Esophagus muscularis mucosa (tissue), 4 donors: ENCODE measurements around the gene SPATA21. TPM values are rescaled to one million over a fixed set of nuclear protein-coding genes. Genes with fewer than 3 reads are reported as not detected.

Experiments used
- DNase-seq: peaks from one replicate; pipeline ENCODE4 v3.0.0-alpha.2; 2017; ENCODE audit errors: extremely low spot score
- H3K27ac ChIP-seq, 4 donors: fragments of 200-600 bp; sonication (generic); replicated peaks in 1 of 4; 1 replicate in 3 of 4; 2 replicates in 1 of 4; pipeline ENCODE4 v1.5.1; 2016 to 2019; ENCODE audit warnings: mild to moderate bottlenecking in 1 of 4
- H3K27me3 ChIP-seq, 4 donors: fragments of 200-600 bp; sonication (generic); one replicate each; pipeline versions ENCODE4 v1.5.1 to v1.6.0; 2016 to 2019
- H3K36me3 ChIP-seq, 4 donors: fragments of 200-600 bp; sonication (generic); one replicate each; pipeline ENCODE4 v1.5.1; 2016 to 2019
- H3K4me1 ChIP-seq, 4 donors: fragments of 200-600 bp; sonication (generic); one replicate each; pipeline ENCODE4 v1.5.1; 2016 to 2019
- H3K4me3 ChIP-seq, 4 donors: fragments of 200-600 bp; sonication (generic); 1 replicate in 2 of 4; 2 replicates in 2 of 4; pipeline ENCODE4 v1.5.1; 2016 to 2019; ENCODE audit warnings: mild to moderate bottlenecking in 4 of 4, moderate library complexity in 1 of 4
- H3K9me3 ChIP-seq, 4 donors: fragments of 200-600 bp; sonication (generic); 1 replicate in 3 of 4; 2 replicates in 1 of 4; pipeline ENCODE4 v1.5.1; 2016 to 2019
- CTCF ChIP-seq, 3 experiments: fragments of 200-600 bp in 2 of 3; fragments of 450-650 bp in 1 of 3; sonication (generic) in 2 of 3; IDR thresholded peaks; one replicate each; pipeline ENCODE4 v1.5.1; 2017 to 2019; ENCODE audit warnings: antibody characterized with exemption in 3 of 3, mild to moderate bottlenecking in 2 of 3, moderate library complexity in 1 of 3
- EP300 ChIP-seq: sonication (generic); formaldehyde crosslinking; IDR thresholded peaks from one replicate; pipeline ENCODE4 v1.6.1; 2017; ENCODE audit warnings: antibody characterized with exemption
- POLR2A ChIP-seq: fragments of 450-650 bp; IDR thresholded peaks from one replicate; pipeline ENCODE4 v1.6.1; 2017; ENCODE audit warnings: antibody characterized with exemption, moderate library complexity, mild to moderate bottlenecking, low read depth
- POLR2AphosphoS5 ChIP-seq, 2 donors: sonication (generic); formaldehyde crosslinking; IDR thresholded peaks; one replicate each; pipeline ENCODE4 v1.6.1; 2017; ENCODE audit warnings: antibody characterized with exemption in 2 of 2
- WGBS: methylation state at CpG from one replicate; pipeline ENCODE4 v1.1.5; 2018; 5-methylcytosine and 5-hydroxymethylcytosine counted together
- intact Hi-C: fragments of 100-400 bp; cut with DNase I; formaldehyde crosslinking; loops from one replicate; pipeline ENCODE4 v1.15.1; 2023
- total RNA-seq, 4 donors: library from RNA; depleted of rRNA; stranded (reverse); fragments of >200 nt; gene quantifications; one replicate each; pipeline versions ENCODE4 v1.1.0 to v1.2.1, GENCODE V29; 2016

SPATA21 gene
- total RNA-seq, 4 donors from 2014 or later, result not detected

- peaks cover 5 to 64% (median 57%) of the 10 kb centered on the region in 4 donors for H3K36me3 ChIP-seq
- no peak overlapping the region for H3K27ac ChIP-seq
- DNase-seq, result no peak
- WGBS, result 67% methylated on average over 14 of the region's 14 CpGs
- intact Hi-C loops, result no loop called here
- H3K9me3 ChIP-seq, result no peaks in the 10 kb centered on the region
- H3K4me3 ChIP-seq, result no peak overlapping the region
- peaks cover 34 to 43% (median 39%) of the 10 kb centered on the region in 4 donors for H3K4me1 ChIP-seq
- TF ChIP-seq CTCF (IDR thresholded peaks at IDR 0.05), result no peak
- TF ChIP-seq POLR2A, result no peak
- no peak for TF ChIP-seq POLR2AphosphoS5 (IDR thresholded peaks at IDR 0.05)
- no peak for TF ChIP-seq EP300
- no peaks in the 10 kb centered on the region for H3K27me3 ChIP-seq
These were observed 6.9 kb upstream of the SPATA21 start for GRCh38 chr1:16443975-16444770.

- WGBS, result 60% methylated on average over 2 of the region's 2 CpGs
- intact Hi-C loops, result no loop called here
- Histone ChIP-seq H3K36me3 (peaks cover 0 to 52% (median 45%) of the 10 kb centered on the region in 4 donors), H3K9me3 (no peaks in the 10 kb centered on the region), H3K27ac (no peak overlapping the region), H3K4me1 (peaks cover 34 to 43% (median 39%) of the 10 kb centered on the region in 4 donors), H3K27me3 (no peaks in the 10 kb centered on the region), H3K4me3 (no peak overlapping the region)
- no peak for TF ChIP-seq POLR2AphosphoS5 (IDR thresholded peaks at IDR 0.05)
- no peak for TF ChIP-seq POLR2A
- TF ChIP-seq CTCF (IDR thresholded peaks at IDR 0.05), result no peak
- TF ChIP-seq EP300, result no peak
- no peak for DNase-seq
These were observed 5.7 kb upstream of the SPATA21 start for GRCh38 chr1:16442941-16443340.

GRCh38 chr1:16442265-16442664 lies 5.0 kb upstream of the SPATA21 start:
- 83% methylated on average over 7 of the region's 7 CpGs for WGBS
- intact Hi-C loops, result no loop called here

GRCh38 chr1:16441282-16441665 lies 4.0 kb upstream of the SPATA21 start:
- 2% methylated on average over 12 of the region's 12 CpGs for WGBS
- Histone ChIP-seq H3K27me3 (no peaks in the 10 kb centered on the region), H3K9me3 (no peaks in the 10 kb centered on the region), H3K36me3 (peaks cover 0 to 35% (median 29%) of the 10 kb centered on the region in 4 donors), H3K4me3 (peak overlapping the region; percentile 70 to 85 (median 75)), H3K4me1 (peaks cover 34 to 43% (median 39%) of the 10 kb centered on the region in 4 donors), H3K27ac (peak overlapping the region; percentile 69 to 77 (median 76))
- TF ChIP-seq POLR2AphosphoS5 (IDR thresholded peaks at IDR 0.05) (no peak), CTCF (IDR thresholded peaks at IDR 0.05) (no peak), POLR2A (no peak), EP300 (no peak)
- intact Hi-C loops, result loop anchor here (2.0 kb wide), 1 partner anchor 58 kb away; no protein-coding TSS in a partner anchor
- no peak for DNase-seq

More at GRCh38 chr1:16442265-16442664, 5.0 kb upstream of the SPATA21 start:
- Histone ChIP-seq H3K4me1 (peaks cover 34 to 43% (median 39%) of the 10 kb centered on the region in 4 donors), H3K9me3 (no peaks in the 10 kb centered on the region), H3K36me3 (peaks cover 0 to 45% (median 38%) of the 10 kb centered on the region in 4 donors), H3K27ac (no peak overlapping the region), H3K27me3 (no peaks in the 10 kb centered on the region), H3K4me3 (no peak overlapping the region)
- no peak for DNase-seq
- no peak for TF ChIP-seq POLR2AphosphoS5 (IDR thresholded peaks at IDR 0.05)
- TF ChIP-seq CTCF (IDR thresholded peaks at IDR 0.05), result no peak
- no peak for TF ChIP-seq EP300
- TF ChIP-seq POLR2A, result no peak
